Fibroblast of pulmonary artery (primary cell): Measurements from ENCODE around the gene CIDEB.

Experiments
- DNase-seq: peaks from one replicate; pipeline ENCODE4 v3.0.0-alpha.2; 2010; ENCODE audit warnings: low read depth
- H3K4me3 ChIP-seq: replicated peaks from 2 replicates; pipeline ENCODE4 v1.5.1; 2011; ENCODE audit warnings: low read depth, mild to moderate bottlenecking, control low read depth, low read length, moderate library complexity
- TF ChIP-seq, protein P1 (sequence below): IDR thresholded peaks from 2 replicates; pipeline ENCODE4 v1.5.1; 2011; ENCODE audit warnings: mild to moderate bottlenecking, control low read depth, low read length, inconsistent platforms; ENCODE audit errors: missing control alignments

CIDEB gene

GRCh38 chr14:24281636-24282035 is 26.1 kb downstream of the CIDEB start:
- no peak for DNase-seq
- TF ChIP-seq, protein P1, sequence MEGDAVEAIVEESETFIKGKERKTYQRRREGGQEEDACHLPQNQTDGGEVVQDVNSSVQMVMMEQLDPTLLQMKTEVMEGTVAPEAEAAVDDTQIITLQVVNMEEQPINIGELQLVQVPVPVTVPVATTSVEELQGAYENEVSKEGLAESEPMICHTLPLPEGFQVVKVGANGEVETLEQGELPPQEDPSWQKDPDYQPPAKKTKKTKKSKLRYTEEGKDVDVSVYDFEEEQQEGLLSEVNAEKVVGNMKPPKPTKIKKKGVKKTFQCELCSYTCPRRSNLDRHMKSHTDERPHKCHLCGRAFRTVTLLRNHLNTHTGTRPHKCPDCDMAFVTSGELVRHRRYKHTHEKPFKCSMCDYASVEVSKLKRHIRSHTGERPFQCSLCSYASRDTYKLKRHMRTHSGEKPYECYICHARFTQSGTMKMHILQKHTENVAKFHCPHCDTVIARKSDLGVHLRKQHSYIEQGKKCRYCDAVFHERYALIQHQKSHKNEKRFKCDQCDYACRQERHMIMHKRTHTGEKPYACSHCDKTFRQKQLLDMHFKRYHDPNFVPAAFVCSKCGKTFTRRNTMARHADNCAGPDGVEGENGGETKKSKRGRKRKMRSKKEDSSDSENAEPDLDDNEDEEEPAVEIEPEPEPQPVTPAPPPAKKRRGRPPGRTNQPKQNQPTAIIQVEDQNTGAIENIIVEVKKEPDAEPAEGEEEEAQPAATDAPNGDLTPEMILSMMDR = no peak
- no peak overlapping the region for H3K4me3 ChIP-seq

- DNase-seq = peak; percentile 24
- TF ChIP-seq, protein P1 = no peak
- H3K4me3 ChIP-seq = no peak overlapping the region
These were observed 26.8 kb downstream of the CIDEB start for GRCh38 chr14:24280797-24281460.

- TF ChIP-seq, protein P1 = no peak
- DNase-seq = no peak
- no peak overlapping the region for H3K4me3 ChIP-seq
These were observed 28.2 kb downstream of the CIDEB start for GRCh38 chr14:24279301-24280186.

DNA sequence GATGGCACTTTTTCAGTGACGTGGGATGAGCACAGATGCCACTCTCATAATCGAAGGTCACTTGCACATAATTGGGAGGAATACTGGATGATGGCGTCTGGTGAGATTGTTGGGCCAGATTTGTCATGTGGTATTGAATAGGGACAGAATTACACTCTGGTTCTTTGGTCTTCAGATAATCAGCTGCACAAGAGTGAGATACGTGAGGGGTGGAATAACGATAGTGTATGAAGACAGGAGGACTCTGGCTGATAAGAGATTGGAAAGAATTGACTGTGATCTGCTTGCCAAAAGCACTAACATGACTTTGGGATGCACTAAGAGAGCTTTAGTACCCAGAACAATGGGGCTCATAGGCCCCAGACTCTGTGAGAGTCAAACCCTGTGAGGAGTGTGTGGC is 29.4 kb downstream of the CIDEB start:
- H3K4me3 ChIP-seq = no peak overlapping the region
- TF ChIP-seq, protein P1 = no peak
- no peak for DNase-seq

DNA sequence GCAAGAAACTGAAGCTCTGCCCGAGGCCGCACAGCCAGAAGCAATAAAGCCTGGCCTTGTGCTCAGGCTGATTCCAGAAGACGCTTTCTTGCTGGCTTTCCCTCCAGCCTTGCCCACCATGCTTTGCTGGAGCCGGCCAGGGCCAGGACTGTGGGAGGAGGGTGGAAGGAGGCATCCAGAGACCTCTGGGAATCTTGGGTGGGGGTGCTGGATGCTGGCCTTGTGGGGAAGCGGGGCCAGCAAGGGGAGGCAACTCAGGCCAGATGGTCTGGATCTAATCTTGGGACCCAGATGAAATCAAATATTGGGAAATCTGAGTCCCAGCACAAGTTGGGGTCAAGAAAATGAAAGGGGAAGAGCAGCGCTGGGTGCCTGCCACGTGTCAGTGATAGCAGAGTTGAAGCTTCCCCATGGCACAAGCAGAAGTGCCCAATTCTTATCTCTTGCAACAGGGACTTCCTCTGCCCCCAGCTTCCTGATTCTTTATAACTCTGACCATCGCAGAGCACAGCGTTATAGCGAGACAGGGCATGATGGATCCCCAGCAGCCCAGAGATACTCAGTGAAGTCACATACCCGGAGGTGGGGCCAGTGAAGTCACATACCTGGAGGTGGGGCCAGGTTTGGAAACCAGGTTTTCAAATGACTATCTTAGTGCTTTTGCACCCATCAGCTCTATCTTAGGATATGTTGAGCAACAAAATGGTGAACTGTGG is 30.0 kb downstream of the CIDEB start:
- TF ChIP-seq, protein P1 = no peak
- DNase-seq = no peak
- H3K4me3 ChIP-seq = no peak overlapping the region

DNA sequence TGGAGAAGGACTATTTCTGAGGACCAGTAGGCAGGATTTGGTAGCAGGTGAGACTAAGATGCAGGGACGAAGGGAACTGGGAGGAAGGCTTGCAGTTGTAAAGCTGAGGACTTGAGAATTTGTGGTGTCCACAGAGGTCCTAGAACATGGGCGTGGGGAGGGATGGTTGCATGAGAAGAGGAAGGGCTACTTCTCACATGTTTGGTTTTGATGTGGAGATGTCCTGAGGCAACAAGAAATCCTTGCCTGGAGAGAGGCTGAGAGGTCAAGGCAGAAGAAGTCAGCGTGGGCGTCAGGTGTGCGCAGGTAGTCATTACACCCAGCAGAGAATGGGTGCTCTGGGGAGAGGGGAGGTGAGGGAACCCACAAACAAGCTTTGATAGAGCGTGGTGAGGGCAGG is 30.7 kb downstream of the CIDEB start:
- no peak overlapping the region for H3K4me3 ChIP-seq
- TF ChIP-seq, protein P1 = no peak
- DNase-seq = no peak
